Measurements from ENCODE around the gene BICDL1. TPM values are rescaled to one million over a fixed set of nuclear protein-coding genes. Genes with fewer than 3 reads are reported as not detected.

Gene BICDL1
- total and polyA plus RNA-seq, 10 of the 15 experiments (the other 5 are each of a cell fraction or from before 2014, with no cell fraction given) = 0.72 to 12.3 (median 4.2) TPM

- TF ChIP-seq CUX1 (IDR thresholded peaks at IDR 0.05; ENCODE audit: insufficient replicate concordance, low read depth, low read length) = no peak
- no peak for TF ChIP-seq ZBTB4 (CRISPR knock-in tag; IDR thresholded peaks at IDR 0.05)
These were observed 7.4 kb downstream of the BICDL1 start (continued) for GRCh38 chr12:119996417-119996816.
